MV-4-11 (cell line): Measurements from ENCODE around the gene LSMEM2.
"Not testable (repeated sequence)": the region's sequence is repeated elsewhere in the genome, so short reads cannot be mapped to it uniquely, and the experiment has no call there.

Experiments used
- DNase-seq: peaks from one replicate; lab custom pipeline; 2025; lab: John Stamatoyannopoulos, UW

Gene LSMEM2

DNA sequence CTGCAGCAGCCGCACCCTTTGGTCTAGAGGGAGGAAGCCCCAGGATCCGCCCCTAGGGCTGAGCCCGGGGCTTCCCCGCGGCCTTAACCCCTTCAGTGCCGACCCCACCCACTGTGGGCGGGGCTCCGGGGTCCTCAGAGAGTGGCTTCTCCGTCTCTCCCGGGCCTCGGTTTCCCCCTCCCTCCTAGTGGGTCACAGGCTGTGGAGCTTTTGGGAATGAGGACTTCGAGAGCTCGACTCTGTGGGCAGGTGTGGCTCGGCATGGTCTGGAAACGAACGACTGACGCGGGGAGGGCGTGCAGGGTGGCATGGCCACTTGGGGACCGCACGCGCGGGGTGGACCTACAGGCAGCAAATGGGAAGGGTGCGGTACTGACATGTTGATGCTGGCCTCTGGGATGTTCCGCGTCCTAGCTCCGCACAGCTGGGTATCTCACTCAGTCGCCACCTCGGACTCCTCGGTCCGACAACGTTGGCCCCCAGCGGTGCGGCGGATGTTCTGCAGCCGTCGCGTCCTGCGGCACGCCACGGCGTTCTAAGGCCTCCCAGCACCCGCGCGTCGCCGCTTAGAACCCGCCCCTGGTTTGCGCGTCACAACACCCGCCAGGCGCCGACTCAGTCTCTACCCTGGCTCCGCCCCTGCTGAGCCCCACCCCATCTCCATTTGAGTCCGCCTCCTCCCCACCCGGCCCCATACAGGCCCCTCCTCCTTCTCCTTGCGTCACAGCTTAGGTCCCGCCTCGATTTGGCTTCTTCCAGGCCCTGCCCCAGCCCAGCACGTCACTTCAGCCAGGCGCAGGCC is 20.1 kb downstream of the LSMEM2 start, which contains the start of the genes HYAL3 and NAA80:
Gene HYAL3 (minus strand): TSS at position 570 of the 802 bp plus-strand sequence. CDS start 3,803 bp downstream, outside the sequence.
Gene NAA80 (minus strand): TSS at position 570 of the 802 bp plus-strand sequence. CDS start 1,942 bp downstream, outside the sequence.
- peak; percentile 99 for DNase-seq

DNA sequence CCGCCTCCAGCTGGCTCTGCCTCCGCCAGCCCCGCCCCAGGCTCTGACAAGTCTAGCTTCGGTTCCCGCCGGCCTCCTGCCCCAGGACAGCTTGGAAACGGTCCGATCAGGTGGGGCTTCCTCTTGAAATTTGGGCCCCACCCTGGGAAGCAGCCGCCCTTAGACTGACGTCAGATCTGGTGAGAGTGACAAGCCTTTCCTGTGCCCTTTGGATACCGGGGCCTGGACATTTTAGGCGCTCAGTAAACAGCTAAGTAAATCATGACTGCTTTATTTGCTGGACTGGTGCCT is 20.7 kb downstream of the LSMEM2 start:
- DNase-seq: no peak

DNA sequence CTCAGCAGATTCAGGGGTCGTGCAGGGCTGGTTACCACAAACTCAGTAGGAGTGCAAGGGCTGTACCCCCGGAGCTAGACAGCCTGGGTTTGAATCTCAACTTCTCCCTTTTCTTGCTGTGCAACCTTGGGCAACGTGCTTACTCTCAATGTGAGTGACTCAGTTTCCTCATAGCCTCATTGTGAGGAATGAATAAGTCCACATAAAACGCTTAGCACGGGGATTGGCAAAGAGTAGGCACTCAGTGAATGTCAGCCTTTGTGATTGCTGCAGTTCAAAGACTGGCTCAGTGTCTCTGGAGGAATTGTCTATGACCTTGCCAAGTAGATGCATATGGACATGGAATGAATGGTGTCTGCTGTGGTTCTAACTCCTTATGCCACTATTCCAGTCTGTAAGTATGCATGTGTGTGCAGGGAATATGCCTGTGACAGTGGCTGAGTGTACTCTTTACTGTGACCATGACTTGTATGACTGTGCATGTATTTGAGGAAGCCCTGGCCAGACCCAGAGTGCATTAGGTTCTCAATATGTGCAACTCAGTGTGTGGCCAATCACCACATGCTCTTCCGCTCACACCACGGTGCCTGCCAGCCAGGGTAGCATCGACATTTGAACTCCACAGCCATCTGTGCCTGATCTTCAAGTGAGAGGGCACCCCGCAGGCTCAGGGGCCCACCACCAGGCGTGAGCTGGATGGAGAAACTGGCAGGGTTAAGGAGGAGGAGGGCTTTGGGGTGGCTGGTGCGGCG is 21.2 kb downstream of the LSMEM2 start:
- DNase-seq: peak; percentile 92

DNA sequence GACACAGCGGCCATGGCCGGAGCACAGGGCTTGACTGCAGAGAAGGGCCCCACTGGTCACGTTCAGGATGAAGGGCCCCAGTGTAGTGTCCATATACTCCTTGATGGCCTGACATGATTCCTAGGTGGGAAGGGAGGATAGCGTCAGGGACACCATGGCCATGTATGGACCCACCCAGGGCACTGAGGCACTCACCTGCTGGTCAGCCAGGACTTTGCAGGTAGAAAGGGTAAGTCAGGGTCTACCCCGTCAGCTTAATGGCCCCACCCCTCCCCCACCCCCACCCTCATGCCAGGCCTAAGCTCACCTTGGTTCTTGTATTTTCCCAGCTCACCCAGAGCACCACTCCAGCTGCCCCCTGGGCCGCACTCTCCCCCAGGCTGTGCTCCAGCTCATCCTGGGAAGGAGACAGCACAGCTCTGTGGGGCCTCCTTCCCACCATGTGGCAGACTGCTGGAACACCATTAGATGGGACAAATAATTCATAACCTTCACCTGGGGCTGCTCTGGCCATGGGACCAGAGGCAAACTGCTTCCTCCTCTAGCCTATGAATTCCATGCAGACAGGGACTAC is 21.9 kb downstream of the LSMEM2 start:
- DNase-seq: no peak

DNA sequence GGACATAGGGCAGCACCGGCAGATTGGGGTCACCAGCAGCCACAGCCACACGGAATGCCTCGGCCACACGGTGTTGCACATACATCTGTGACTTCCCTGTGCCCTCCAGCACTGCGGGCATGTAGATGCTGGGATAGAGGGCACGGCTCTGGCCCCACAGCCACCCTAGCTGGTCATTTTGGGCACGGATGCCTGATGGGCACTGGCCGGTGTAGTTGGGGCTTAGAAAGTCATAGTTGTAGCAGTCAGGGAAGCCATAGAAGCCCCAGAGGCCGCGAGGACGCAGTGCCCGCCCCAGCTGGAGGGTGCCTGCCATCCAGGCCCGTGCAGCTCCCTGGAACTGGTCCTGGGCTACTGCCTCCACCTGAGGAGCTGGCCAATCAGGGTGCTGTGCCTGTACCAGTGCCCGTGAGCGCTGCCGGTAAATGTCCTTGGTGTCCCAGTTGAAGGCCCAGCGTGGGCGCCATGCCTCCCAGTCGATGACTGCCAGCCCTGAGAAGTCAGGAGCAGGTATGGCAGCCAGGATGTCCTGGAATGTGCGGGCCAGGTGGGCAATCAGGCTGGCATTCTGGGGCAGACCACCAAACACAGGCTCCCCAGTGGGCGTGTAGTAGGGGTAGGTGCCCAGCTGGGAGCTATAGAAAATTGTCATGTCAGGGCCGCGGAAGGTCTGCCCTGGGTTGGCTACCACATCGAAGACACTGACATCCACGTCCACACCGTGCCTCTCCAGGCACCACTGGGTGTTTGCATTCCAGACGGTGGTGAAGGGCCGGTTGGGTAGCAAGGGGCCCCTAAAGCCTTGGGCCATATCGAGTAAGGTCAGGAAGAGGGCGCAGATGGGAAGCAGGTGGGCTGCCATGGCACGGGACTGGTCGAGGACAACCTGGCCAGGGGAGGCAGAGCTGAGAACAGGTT is 23.5 kb downstream of the LSMEM2 start:
- DNase-seq: no peak

DNA sequence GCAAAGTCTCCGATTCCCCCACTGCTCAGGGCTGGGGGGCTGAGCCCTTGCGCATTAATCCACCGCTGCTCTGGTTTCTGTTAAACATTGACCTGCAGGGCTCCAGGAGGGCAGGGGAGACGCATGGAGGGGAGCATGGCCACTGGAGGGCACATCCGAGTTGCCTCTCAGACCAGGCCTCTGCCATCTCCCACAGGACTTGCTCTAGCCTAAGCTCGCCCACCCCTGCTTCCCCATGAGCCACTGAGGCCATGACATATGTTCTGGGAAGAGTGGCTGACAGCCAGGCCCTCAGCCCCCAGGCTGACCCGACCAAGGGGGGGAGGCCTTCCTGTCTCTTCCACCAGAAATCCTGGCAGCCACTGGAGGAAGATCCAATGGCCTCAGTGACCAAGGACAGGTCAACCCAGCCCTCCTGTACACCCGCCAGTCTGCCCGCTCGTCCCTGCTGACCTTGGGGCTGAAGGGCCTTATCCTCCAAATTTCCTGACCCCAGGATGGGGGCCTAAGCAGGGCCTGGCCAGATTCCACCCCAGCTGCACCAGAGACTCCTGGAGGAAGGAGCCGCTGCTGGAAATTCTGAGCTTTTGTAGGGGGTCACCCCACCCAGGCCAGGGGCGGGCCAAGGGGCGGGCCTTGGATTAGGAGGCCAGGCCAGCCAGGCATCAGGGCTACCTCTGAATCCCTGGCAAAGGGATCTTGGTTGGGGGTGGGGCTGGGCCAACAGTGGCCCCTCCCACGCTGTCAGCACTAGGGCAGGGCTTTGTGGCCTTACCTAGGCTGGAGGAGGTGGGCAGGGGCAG is 24.3 kb downstream of the LSMEM2 start, which contains the start of gene HYAL1:
Gene HYAL1 (minus strand): TSS at position 562 of the 803 bp plus-strand sequence. CDS start 618 bp downstream, outside the sequence.
- DNase-seq: no peak

DNA sequence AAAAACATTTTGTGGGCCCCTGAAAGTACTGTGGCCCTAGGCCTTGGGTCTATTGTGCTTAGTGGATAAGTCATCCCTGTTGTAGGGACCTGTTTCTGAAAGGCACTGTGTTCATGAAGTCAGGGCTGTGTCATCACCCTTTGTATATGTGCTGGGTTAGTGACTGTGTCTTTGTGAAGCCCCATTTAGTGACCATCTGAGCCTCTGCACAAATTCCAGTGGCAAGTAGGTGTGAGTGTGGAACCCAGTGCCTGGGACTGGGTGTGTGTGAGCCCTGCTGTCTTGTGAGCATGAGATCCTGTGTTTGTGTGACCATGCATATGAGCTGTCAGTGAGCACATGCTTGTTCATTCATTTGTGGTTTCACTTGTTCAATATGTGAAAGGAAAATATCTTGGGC is 25.7 kb downstream of the LSMEM2 start:
- no peak for DNase-seq

DNA sequence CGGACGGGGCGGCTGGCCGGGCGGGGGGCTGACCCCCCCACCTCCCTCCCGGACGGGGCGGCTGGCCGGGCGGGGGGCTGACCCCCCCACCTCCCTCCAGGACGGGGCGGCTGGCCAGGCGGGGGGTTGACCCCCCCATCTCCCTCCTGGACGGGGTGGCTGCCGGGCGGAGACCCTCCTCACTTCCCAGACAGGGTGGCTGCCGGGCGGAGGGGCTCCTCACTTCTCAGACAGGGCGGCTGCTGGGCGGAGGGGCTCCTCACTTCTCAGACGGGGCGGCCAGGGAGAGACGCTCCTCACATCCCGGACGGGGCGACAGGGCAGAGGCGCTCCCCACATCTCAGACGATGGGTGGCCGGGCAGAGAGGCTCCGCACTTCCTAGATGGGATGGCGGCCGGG is 33.2 kb downstream of the LSMEM2 start:
- DNase-seq: not testable (repeated sequence)

DNA sequence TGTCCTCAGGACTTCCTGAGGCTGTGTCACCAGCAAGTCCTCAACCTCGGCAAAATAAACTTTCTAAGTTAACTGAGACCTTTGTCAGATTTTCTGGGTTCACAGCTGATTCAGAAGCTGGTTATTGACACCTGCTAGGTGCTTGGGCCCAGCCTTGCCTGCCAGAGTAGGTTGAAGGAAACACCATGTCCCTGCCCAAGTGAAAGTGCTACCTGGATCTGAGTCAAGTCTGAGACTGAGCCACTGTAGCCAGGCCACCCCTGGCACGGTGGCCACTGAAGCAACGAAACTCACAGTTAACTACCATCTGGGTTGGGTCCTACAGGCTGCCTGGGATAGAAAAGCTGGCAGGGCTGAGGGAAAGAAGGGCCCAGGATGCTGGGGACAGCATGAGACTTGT is 35.5 kb downstream of the LSMEM2 start:
- DNase-seq: no peak

DNA sequence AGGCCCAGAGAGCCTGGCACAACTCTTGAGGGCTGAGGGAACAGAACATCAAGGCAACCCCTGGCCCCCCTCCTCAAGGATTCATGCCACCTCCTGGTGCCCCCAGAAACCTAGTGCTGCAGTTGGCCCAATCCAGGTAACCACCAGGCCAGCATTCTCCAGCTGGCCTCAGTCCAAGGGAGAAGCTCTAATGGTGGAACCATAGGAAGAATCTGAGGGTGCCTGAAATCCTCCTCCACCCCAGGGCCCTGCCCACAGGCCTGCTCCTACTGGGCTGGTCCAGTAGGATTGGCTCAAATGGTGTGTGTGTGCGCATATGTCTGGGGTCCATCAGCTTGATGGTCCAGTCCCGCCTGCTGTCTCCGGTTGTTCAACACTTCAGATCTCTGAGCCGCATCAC is 35.9 kb downstream of the LSMEM2 start:
- DNase-seq: no peak

DNA sequence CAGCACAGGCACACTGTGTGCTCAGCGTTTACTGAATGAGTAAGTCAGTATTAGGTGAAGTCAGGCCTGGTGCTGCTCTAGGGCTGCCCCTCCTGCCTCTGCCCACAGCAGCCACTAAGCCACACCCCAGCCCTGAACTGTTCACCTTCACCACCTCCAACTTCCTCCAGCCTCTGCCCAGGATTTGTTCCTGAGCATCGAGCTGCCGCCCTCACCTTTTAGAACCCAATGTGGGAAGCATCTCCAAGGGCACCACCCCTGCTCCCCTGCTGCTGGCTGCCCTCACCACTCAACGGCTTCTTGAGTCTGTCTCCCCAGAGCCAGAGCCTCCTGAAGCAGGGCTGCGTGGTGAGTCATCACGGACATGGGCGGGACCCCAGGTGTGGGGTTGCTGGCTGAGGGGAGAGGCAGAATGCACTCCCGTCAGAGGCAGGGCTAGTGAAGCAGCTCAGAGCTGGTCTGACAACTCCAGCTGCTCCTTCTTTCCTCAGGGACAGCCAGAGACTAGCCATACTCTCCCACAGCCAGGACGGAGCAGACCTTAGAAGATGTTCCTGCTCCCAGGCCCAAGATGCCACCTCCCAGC is 37.9 kb downstream of the LSMEM2 start:
- DNase-seq: no peak

DNA sequence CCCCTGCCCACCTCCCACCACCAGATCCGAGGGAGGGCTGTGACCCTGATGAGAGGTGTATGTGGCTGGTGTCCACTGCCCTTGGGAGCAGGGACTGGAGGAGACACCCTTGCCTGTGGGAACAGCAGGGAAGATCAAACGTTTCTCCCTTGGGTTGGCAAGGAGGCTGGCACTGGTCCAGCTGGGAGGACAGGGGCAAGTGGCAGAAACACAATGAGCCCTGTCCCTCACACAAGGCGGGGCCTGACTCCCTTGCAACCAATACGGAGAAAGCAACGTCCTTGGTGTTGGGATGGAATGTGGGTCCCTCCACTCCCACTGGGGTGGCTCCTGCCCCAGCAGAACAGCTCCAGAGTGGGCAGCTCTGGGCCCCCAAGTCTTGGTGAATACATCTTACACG is 38.4 kb downstream of the LSMEM2 start:
- no peak for DNase-seq

DNA sequence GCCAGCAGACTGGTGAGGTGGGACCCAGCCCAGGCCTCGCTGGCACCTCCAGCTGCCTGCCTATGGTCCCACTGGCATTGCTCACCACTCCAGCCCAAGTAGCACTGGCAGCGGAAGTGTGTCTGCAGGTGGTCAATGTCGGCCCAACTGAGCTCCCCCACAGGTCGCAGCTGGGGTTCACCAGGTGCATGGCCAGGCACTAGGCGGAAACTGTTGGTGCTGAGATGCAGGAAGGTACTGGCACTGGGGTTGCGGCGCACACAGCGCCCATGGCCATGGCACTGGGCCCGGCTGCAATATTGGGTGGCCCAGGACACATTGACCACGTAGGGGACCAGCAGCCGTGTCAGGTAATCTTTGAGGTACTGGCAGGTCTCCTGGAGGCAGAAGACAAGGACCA is 39.3 kb downstream of the LSMEM2 start:
- DNase-seq: no peak

DNA sequence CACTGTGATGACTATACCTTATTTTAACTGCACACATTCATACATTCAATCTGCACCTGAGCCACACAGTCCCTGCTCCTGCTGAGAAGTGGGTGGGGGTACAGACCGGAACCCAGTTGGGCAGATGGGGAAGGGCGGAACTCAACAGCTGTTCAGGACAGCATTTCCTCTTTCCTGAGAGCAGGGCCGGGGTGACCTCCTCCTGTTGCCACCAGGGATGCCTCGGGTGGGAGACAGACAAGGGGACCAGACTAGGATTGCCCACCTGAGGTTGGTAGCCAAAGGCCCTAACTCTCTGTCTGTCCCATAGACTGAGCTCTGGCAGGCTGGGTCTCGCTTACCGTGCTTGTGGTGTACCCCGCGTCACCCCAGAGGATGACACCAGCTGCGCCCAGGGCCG is 39.7 kb downstream of the LSMEM2 start:
- DNase-seq: no peak

DNA sequence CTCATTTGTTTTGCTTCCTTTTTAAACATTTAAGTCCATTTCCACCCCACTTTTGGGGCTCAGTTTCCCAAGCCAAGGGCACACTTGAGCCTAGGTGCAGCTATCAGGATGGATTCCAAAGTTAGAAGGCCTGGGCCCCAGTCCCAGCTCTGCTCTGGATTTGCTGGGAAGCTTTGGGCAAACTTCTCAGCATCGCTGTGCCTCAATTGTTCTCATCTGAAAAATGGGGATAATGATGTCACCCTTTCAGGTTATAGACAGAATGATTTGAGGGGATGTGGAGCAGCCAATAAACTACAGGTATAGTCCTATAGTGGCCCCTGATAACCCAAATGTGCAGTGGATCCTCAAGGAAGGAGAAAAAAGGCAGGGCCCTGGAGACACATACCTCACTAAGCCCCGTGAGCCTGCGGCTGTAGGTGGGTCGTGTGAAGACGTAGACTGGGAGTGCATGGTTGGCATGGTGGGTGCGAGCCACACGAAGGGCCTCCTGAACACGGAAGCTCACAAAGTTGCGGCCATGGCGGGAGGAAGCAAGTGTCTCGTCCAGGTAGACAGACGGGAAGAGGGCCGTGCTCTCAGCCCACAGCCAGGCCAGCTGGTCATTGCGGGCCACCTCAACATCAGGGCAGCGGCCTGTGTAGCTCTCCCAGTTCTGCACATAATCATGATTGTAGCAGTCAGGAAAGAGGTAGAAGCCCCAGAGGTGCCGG is 40.5 kb downstream of the LSMEM2 start:
- DNase-seq: no peak

DNA sequence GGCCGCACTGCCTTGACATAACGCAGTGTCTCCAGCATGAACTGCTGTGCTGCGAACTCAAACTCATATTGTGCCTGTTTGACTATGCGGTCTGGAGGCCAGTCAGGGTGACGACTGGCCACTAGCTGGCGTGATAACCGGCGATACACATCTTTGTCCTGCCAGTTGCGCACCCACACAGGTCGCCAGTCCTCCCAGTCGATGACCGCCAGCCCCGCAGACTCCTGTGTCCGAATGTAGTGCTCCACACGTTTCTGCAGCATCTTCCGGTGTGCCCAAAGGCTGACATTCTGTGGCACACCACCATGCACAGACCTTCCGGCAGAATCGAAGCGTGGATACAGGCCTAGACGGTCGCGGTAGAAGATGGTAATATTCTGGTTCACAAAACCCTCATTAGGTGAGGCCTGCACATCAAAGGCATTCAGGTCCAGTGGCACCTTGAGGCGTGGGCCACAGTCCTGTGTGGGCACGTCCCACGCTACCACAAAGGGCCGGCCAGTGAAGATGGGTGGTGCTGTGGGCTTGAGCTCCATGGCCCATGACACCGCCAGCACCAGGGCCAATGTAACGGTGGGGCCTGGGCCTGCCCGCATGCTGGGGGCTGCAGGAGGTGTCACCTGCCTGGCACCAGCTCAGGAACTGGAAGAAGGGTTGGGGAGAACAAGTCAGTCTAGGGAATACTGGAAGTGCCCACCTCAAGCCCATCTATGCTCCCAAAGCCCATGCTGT is 41.2 kb downstream of the LSMEM2 start:
- DNase-seq: no peak

DNA sequence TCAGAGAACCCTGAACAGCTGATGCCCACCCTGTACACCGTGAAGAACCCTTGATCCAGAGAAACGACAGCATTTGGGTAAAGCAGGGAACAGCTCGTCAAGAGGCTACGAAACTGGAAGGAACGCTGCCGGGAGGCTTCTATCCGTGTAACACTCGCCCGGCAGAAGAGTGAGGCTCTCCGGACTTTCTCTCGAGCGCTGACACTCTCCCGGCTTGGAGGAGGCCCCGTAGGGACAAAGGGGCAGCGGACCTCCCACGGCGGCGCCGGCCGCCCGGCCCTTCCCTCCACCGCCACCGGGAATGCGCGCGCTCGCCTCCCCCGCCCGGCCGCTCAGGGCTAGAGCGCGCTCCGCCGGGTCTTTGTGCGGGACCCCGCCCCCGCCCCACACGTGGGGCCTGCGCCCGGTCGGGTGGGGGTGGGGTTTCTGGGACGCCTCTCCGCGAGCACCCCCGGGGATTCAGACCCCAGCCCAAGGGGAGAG is 42.0 kb downstream of the LSMEM2 start:
- peak; percentile 29 for DNase-seq

DNA sequence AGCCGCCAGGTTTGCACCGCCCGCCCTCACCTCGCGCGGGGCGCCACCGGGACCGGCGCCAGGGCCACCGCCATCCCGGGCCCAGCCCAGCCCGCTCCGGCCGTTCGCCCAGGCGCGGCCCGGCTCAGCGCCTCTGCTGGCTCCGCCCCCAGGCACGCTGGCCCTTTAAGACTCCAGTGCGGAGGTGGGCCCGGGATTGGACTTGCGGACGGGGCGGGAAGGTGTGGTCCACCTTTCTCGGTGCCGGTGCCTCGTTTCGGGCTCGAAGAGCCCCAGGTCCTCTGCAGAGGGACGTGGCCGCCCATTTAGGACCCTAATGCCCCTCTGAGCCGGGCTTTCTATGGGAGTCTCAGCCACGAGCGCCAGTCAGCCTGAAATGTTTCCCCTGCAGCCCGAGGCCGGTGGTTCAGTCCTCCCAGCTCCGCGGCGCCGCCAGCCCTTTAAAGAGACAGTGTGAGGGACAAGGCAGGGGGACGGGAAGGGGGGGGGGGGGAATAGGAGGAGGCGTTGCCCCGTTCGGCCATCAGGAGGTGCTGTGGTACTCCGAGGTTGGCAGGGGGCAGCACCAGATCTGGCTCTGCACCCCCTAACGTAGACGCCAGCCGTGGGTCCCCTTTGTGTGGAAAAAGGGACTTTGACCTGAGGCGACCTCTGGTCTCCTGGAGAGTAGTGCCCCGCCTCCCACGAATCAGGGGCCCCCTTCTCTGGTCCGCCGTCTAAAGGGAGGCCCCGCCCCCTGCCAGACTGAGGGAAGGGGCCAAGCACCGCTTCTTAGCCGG is 42.6 kb downstream of the LSMEM2 start:
- DNase-seq: peak; percentile 78

DNA sequence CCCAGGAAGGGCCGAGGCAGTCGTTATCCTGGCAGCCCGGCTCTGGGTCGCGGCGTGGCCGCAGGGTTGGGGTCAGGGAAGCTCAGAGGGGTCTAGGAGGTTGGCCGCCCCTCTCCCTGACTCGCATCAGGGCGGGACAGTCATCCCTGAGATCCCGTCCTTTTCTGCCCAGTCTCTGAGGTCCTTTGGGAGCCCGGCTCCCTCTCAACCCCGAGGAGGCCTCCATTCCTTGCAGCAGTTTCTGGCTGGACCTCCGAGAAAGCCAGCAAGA is 43.2 kb downstream of the LSMEM2 start:
- no peak for DNase-seq
